Middle frontal gyrus (tissue), 1 donor: Measurements from ENCODE around the gene OLFML3.

Experiments used
- DNase-seq: peaks from one replicate; pipeline ENCODE4 v3.0.0-alpha.2; 2015; ENCODE audit warnings: low spot score; ENCODE audit errors: extremely low spot score

The OLFML3 gene

DNA sequence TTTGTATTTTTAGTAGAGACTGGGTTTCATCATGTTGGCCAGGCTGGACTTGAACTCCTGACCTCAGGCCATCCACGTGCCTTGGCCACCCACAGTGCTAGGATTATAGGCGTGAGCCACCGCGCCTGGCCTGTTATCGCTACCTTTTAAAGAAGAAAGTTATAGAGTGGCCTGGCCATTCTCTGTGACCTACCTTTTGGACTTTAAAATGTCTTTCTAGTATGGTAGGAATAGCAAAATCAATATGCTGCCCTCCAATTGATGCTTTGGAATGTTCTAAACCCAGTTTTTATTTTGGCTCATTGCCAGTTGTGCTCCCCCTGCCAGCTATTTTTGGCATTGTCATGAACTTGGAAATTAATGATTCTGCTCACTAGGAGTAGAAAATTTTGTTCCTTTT, 30.3 kb upstream of the OLFML3 start:
- no peak for DNase-seq

DNA sequence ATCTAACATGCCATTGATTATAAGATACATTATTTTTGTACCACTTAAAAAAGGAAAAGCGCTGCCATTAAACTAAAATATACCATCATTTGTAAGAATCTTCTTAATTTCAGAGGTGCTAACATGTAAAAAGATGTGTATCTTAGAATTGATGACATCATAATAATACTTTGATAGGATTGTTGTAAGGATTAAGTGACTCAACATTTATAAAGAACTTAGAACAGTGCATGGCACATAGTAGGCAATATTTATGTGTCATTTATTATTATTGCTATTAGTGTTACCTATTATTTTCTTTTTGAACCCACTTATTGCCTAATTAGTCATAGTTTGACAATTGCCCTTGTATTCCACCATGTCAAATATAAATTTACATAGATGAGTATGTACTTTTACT, 28.4 kb upstream of the OLFML3 start:
- DNase-seq: no peak

DNA sequence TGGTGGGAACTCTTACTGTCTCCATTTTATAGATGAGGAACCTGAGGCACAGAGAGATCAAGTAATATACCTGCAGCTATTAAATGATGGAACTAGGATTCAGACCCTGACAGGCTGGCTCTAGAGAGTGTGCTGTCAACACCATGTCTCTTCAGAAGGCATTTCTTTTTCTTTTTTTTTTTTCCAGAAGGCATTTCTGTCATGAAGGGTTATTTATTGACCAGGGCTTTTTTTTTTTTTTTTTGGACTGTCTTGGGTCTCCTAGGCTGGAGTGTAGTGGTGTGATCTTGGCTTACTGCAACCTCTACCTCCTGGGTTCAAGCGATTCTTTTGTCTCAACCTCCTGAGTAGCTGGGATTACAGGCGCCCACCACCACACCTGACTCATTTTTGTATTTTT, 27.6 kb upstream of the OLFML3 start:
- no peak for DNase-seq

DNA sequence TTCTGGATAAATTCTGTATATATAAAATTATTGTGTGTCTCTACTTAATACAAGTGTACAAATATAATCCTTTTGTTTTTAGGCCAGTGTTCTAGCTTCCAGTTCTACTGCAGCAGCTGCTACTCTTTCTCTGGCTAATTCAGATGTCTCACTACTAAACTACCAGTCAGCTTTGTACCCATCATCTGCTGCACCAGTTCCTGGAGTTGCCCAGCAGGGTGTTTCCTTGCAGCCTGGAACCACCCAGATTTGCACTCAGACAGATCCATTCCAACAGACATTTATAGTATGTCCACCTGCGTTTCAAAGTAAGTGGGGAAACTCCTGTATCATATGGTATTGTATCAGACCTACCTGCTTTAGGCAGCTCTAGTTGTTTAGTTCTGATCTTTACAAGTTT, 21.3 kb upstream of the OLFML3 start:
- DNase-seq: no peak

DNA sequence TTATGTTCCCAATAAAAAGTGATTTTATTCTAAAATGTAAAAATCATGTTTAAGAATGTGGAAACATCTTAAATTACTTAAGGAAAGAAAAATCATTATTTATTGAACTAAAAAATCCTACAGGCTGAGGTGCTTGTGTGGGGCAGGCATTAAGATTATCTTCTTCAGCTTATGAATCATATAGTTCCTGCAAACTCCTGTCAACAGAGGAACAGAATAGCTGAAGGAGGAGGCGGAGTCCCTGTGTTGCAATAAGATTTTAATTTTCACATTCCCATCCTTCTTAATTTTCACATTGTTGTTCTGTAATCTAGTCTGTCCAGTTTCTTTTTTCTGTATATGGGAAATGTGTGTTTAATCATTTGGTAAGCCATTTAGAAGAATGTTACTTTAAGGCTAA, 20.6 kb upstream of the OLFML3 start:
- no peak for DNase-seq

DNA sequence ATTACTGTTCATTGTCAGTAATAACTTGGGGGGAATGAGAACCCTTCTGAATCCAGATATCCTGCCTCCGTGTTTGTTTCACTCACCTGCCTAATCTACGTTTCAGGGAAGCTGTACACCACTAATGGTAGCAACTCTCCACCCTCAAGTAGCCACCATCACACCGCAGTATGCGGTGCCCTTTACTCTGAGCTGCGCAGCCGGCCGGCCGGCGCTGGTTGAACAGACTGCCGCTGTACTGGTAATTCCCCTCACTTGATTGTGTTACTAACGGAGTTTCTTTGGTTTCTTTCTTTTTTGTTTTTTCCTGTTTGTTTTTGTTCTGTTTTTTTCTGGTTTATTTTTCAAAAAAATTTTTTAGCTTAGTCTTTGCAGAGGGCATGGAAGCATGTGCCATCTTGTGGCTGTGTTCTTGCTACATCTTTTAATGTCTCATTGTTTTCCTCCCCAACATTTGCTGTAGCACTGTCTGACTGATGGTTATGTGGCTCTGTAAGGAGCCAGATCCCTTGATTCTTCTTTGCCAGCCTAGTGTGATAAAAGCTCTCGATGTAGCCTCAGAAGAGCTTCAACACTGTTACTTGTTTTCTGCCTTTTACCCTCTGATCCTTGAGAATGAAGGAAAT, 15.9 kb upstream of the OLFML3 start:
- DNase-seq: no peak

DNA sequence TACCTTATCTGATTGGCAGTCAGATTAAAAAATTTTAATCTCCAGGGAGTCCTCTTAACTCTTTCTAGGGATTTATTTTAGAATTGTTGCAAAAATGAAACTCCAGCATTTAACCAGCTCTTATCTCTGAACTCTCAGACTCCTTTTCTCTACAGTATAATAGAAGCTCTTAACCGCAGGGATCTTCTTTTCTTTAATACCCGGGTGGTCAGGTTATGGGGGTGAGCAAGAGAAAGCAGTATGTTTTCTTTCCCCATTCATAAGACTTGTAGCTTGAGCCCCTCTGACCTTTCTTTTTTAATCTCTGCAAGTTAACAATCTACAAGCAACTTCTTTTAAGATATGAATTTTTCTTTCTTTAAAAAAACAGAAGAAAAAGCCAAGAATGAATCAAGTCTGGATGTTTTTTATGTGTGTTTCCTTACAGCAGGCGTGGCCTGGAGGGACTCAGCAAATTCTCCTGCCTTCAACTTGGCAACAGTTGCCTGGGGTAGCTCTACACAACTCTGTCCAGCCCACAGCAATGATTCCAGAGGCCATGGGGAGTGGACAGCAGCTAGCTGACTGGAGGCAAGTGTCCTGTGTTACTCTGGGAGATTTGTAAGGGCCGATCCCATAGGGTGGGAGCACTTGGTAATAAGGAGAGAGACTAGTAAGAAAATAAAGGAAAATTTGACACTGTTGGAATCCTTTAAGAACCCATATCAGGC, 13.4 kb upstream of the OLFML3 start:
- no peak for DNase-seq

DNA sequence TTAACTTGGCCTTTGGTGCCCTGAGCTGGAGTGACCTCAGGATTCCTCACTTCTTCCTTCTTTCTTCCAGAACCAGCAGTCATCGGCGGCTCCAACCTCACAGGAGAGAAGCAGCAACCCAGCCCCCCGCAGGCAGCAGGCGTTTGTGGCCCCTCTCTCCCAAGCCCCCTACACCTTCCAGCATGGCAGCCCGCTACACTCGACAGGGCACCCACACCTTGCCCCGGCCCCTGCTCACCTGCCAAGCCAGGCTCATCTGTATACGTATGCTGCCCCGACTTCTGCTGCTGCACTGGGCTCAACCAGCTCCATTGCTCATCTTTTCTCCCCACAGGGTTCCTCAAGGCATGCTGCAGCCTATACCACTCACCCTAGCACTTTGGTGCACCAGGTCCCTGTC, 6.3 kb upstream of the OLFML3 start:
- no peak for DNase-seq

DNA sequence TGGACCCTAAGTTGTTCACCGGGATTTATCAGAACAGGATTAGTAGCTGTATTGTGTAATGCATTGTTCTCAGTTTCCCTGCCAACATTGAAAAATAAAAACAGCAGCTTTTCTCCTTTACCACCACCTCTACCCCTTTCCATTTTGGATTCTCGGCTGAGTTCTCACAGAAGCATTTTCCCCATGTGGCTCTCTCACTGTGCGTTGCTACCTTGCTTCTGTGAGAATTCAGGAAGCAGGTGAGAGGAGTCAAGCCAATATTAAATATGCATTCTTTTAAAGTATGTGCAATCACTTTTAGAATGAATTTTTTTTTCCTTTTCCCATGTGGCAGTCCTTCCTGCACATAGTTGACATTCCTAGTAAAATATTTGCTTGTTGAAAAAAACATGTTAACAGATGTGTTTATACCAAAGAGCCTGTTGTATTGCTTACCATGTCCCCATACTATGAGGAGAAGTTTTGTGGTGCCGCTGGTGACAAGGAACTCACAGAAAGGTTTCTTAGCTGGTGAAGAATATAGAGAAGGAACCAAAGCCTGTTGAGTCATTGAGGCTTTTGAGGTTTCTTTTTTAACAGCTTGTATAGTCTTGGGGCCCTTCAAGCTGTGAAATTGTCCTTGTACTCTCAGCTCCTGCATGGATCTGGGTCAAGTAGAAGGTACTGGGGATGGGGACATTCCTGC, 3.9 kb upstream of the OLFML3 start:
- DNase-seq: no peak

DNA sequence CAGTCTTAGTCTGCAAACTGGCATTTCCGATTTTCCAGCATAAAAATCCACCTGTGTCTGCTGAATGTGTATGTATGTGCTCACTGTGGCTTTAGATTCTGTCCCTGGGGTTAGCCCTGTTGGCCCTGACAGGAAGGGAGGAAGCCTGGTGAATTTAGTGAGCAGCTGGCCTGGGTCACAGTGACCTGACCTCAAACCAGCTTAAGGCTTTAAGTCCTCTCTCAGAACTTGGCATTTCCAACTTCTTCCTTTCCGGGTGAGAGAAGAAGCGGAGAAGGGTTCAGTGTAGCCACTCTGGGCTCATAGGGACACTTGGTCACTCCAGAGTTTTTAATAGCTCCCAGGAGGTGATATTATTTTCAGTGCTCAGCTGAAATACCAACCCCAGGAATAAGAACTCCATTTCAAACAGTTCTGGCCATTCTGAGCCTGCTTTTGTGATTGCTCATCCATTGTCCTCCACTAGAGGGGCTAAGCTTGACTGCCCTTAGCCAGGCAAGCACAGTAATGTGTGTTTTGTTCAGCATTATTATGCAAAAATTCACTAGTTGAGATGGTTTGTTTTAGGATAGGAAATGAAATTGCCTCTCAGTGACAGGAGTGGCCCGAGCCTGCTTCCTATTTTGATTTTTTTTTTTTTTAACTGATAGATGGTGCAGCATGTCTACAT, 2.5 kb upstream of the OLFML3 start:
- DNase-seq: no peak

DNA sequence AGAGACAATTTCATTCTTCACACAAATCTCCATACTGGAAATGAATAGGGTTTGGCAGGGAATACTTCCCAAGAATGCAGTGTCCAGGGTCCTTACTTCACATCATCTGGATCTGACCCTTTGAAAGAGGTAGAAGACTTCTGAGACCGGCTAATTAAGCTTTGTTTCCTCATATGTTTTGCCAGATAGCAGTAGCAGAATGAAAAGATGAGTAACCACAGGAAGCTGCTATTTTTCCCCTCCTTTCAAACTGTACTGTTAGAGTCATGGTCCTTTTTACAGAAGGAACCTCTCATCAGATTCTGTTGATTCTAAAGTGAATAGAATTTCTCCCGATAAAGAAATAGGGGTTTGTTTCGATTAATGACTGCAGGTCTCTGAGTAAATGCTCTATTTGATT, 1.4 kb upstream of the OLFML3 start:
- no peak for DNase-seq

DNA sequence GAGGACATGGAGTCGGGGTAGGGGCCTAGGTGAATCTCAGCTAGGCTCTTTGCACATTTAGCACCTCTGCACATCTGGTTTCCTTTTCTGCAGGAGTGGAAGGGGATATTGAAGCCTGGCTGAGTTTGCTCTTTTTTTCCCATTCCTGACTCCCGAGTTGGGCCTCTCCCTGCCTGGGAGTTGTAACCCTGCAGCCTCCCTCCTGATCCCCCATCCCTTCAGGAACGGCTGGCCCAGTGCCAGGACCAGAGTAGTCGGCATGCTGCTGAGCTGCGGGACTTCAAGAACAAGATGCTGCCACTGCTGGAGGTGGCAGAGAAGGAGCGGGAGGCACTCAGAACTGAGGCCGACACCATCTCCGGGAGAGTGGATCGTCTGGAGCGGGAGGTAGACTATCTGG, 836 bp downstream of the OLFML3 start:
- DNase-seq: no peak

DNA sequence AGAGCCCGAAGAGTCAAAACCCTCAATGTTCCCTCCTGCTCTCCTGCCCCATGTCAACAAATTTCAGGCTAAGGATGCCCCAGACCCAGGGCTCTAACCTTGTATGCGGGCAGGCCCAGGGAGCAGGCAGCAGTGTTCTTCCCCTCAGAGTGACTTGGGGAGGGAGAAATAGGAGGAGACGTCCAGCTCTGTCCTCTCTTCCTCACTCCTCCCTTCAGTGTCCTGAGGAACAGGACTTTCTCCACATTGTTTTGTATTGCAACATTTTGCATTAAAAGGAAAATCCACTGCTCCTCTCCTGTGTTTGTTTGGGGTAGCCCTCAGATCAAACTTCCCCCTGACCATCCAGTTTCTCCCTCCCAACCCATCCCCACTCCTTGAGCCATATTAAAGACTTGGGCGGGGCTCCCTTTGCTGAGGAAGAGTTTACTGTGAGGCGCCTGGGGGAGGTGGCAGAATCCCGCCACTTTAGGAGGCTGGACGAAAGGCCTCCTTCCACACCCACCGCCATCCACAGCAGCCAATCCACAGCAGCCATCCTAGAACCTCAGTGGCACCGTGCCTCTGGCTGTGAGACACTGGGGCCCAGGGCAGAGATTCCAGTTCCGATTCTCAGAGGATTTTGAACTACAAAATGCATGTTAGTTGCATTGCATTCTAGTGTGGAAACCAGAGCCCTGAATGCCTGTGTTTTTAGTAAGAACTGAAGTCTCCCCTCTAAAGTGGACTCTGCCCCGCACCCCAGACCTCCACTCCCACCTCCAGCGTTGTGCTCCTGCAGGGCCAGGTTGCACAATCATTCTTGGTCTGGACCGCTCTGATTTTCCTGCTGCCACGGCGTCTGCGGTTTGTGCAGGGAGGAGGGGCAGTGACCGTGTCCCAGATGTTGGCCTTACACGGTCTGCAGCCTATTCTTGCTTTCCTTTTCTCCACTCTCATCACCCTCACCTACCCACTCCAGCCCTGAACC, 3.0 kb downstream of the OLFML3 start:
- no peak for DNase-seq

DNA sequence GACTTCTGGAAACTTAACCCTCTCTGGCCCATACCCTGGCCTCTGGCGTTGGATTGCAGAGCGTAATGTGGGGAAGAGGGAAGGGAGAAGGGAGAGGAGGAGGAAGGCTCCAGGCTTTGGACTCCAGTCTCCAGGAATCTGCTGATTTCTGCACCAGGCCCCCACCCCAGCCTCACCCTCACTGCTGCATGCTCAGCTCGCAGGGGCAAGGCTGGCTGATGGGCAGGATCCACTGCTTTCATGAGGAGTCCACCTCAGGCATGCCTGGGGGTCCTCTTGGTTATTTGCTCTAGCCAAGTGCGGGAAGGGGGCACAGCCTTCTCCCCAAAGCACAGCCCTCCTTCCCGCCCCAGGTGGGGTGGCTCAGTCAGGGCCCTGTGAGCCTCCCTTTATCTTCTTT, 3.7 kb downstream of the OLFML3 start:
- DNase-seq: no peak

DNA sequence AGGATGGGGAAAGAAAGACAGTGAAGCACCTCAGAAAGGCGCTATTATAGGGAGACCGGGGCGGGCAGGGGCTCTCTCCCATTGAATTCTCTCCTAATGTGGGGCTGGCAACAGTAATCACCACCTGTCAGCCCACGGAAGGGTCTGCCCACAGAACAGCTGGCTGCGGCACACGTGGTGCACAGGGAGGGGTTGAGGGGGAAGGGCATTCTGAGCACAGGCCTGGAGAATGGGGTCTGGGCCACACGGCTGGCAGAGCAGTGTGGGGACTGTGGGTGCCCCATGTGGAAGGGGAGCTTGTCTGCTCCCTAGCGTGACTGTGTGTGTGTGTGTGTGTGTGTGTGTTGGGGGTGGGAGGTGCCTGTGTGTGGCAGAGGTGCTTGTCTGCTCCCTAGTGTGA, 4.1 kb downstream of the OLFML3 start:
- no peak for DNase-seq

DNA sequence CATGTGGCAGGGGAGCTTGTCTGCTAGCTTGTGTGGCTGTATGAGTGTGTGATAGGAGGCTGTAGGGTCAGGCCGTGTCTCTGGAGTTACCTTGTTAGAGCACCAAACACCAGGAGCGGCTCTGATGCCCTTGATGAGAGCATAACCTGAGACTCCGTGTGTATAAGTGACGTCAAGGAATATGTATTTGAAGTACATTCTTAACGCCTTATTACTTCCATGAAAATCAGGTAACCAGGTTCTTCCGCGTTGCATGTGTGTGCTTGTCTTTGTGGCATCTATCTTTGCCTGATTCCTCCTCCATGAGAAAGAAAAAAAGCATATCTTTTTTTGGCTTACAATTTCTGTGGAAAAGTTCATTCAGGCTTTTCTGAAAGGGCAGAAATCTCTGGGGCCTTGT, 4.6 kb downstream of the OLFML3 start:
- no peak for DNase-seq

DNA sequence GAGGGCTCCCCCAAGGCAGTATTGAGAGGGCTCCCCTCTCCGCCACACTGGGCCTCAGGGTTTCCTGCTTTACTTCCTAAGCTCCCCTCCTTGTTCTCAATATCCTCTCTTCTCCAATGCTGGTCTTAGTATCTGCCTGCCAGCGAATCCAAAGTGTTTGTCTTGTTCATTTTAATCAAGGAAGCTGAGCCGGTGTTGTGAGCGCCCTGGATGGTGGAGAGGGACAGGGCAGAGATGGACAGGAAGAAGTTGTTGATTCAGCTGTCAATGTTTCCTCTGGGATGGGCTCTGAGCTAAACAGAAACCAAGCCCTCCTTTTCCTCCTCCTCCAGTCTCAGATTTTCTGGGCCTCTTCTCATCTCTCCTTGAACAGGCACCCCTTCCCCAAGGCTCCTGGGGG, 5.4 kb downstream of the OLFML3 start:
- DNase-seq: no peak

DNA sequence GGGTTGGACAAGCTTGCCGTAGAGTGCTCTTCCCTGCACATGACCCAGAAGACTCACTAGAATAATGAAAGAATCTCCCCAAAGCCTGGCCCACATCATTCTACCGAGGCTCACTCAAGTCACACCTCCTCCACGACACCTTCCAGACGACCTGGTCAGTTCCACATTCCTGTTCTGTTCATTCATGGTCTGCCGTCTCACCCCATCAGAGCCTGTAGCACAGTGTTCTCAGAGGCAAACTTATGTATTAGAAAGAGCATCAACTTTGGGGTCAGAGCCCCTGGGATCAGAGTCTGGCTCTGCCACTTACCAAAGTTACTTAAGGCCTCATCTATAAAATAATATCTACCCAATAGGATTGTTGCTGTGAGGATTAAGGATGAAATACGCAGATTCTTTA, 7.5 kb downstream of the OLFML3 start:
- DNase-seq: no peak

DNA sequence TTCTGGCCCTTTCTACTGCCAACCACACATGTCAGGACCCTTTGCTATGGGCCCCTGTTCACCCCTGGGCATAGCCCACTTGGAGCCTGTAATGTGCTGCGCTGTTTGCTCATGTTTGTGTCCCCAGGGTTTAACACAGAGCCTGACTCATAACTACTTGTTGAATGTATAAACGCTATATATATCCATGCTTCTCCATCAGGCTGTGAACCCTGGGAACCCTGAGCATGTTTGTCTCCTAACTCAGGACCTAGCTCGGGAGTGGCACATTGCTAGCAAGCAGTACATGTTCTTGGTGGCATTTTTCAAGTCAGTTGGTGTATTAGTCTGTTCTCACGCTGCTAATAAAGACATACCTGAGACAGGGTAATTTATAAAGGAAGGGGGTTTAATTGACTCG, 8.0 kb downstream of the OLFML3 start:
- no peak for DNase-seq

DNA sequence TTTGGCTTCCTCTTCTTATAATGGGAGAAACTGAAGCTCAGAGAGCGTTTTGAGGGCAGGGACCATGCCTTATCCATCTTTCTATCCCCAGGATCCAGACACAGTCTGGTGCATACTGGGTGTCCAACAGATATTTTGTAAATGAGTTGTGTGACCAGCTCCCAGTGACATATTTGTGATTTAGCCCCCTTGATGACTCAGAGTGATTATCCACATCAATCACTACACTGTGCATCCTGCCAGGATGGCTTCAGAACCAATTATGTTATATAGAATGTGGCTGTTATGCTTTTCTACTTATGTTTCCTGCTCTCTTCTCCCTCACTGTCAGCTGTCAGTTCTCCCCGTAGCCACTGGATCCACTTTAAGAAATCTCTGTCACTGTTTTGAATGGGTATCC, 11.3 kb downstream of the OLFML3 start:
- no peak for DNase-seq

DNA sequence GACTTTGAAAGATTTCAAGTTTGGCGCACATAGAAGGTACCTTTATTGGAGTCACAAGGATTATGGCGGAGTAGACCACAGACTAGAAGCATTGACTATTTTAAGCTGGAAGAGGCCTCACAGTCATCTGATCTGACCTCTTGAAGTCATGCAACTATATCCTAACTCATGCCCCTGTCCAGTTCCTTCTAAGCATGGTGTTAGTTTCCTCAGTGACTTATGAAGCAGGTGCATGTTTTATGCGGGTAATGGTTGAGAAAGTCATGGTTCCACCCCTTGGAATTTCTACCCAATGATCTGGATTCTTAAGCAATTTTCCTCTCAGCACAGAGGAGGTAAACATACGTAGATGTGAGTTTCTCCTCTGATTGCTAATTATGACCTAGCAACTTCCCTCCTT, 11.7 kb downstream of the OLFML3 start:
- DNase-seq: no peak
